Right ventricle myocardium superior (tissue), 1 donor: Measurements from ENCODE around the gene PHACTR1. TPM values are rescaled to one million over a fixed set of nuclear protein-coding genes. Genes with fewer than 3 reads are reported as not detected.

Experiments used
- ATAC-seq: fragments of 200-7000 bp; cut with Tn5 transposase; one replicate; pipeline ENCODE4 v1.9.1; 2020; ENCODE audit warnings: mild to moderate bottlenecking; ENCODE audit not compliant: poor library complexity
- DNase-seq: peaks from one replicate; pipeline ENCODE4 v3.0.0-alpha.2; 2020
- intact Hi-C: fragments of 100-400 bp; cut with DNase I; formaldehyde crosslinking; loops from one replicate; pipeline ENCODE4 v1.11.2; 2022
- total RNA-seq: library from RNA; stranded (reverse); fragmentation: NEBNext Ultra II Directional; extraction: Animal tissue kit (Norgen Biotek cat#: 25700); gene quantifications from one replicate; pipeline ENCODE4 v1.2.1, GENCODE V29; 2021
- donor health status: DM: no; HTN: yes; CAD: no; lungs with severe emphysema.

PHACTR1 gene
- total RNA-seq, 1 donor from 2014 or later, result 114 TPM

DNA sequence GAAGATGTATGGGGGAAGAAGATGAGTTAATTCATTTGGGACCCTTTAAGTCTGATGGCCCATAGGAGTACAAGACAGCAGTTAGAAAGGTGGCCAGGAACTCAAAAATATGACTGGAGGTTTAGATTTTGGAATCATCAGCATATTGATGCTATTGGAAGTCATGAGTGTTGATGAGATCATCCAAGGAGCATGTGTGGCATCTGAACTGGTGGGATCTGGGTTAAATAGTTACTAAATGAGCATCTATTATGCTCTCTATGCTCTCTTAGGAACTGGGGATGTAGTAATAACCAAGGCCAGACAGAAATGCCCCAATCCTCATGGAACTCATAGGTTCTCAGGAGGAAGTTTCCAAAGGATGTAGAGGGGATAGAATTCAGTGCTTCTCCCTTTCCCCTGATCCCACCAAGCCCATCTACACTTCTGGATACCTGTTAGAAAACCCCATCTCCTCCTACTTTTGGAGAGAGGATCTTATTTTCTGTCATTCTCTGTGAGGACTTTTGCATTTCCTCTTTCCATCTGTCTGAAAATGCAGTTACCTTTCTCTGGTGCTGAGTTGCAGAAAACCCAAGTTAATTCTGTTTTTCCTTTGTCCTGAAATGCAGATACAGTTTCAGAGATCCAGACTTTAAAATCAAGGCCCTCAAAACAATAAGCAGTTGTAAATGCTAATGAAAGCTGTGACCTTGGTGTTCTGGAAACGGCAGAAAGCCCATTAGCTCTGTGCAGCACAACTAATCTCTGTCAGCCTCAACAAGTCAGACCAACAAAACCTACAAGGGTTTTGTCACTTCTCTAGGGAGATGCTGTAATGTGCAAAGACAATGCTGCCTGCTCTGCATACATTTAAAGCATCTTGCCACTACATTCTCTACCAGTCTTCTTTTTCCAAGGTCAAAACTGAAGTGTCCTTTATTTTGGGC, 546.0 kb downstream of the PHACTR1 start:
- DNase-seq, result no peak
- ATAC-seq, result no peak
- intact Hi-C loops, result no loop called here

- DNase-seq (no peak), ATAC-seq (no peak)
- intact Hi-C loops, result no loop called here
These were observed 547.1 kb downstream of the PHACTR1 start for GRCh38 chr6:13263669-13264068.

- intact Hi-C loops, result no loop called here
- ATAC-seq (no peak), DNase-seq (no peak)
These were observed 550.6 kb downstream of the PHACTR1 start for GRCh38 chr6:13267142-13267651.

- no peak for DNase-seq
- peak; percentile 62 for ATAC-seq
- intact Hi-C loops, result no loop called here
These were observed 552.4 kb downstream of the PHACTR1 start for GRCh38 chr6:13268913-13269518.

DNA sequence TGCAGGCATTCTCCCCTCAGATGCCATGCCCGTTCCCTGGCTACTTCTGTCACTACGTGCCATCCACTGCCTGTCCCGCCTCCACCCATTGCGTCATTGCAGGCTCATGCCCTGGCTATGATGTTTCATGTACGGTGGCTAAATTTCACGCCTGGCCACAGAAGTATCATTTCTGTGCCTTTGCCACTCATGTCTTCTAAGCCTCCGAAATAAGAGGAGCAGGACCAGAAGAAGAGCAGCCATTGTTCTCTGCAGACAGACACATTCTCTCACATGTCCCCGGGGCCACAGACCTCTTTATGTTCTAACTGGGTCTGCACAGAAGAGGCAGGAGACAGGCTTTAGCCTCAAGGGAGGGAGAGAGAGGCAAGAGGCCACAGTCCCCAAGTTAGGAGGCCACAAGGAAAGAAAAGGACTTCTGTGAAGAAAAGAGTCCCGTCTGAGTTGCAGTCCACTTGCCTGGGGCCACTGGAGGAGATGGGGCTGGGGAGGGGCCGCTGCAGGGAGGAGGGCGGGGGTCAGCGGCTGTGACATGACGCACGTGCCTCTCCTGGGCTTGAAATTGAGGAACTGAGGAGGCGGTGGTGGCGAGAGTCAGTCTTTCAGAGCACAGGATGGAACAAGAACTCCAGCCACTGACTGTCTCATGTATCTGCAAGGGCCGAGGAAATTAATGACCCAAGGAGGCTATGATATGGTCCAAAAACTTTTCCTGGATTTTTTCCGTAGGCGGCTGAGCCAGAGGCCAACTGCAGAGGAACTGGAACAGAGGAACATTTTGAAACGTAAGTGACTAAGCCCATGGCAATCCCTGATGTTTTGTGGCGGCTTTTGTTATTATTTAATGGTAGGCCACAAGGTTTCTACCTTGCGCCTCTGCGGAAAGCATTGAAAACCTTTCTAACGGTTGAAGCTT, 555.8 kb downstream of the PHACTR1 start:
- intact Hi-C loops, result no loop called here
- ATAC-seq (peak; percentile 32), DNase-seq (peak; percentile 76)

GRCh38 chr6:13273202-13273930, 556.8 kb downstream of the PHACTR1 start:
- no peak for DNase-seq
- ATAC-seq, result no peak
- intact Hi-C loops, result no loop called here

- DNase-seq (peak; percentile 54), ATAC-seq (no peak)
- intact Hi-C loops, result no loop called here
These were observed 557.6 kb downstream of the PHACTR1 start for GRCh38 chr6:13273931-13274706.

DNA sequence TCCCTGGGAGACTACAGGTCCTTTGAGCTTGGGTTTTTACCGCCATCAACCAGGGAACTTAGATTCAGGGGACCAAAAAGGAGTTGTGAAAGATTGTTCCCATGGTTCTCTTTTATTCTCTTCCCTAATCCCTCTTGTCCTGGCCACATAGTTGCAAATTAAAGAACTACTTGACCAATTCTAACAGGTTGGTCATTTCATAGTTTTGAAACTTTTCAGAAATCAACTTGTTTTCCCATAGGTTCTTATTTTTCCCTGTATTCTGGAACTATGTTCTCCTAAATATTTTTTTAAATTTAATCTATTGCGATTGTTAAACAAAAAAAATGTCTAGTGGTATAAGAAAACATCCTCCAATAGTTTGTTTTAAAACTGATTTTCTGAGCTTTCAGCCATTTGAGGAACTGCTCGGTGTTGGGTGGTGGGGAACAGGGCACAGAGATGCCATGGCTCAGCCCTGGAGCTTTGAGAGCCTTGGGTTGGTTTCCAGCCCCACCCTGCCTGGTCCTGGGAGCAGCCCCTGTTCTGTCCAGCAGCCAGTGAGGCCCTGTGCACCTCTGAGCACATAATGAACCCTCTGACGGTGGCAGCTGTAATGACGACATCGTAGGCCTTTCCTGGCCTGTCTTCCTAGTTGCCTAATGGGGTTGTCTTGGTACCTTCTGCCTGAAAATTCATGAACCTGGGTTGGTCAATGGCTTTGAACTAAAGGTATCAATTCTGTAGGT, 558.3 kb downstream of the PHACTR1 start:
- no peak for DNase-seq
- intact Hi-C loops, result no loop called here
- no peak for ATAC-seq

DNA sequence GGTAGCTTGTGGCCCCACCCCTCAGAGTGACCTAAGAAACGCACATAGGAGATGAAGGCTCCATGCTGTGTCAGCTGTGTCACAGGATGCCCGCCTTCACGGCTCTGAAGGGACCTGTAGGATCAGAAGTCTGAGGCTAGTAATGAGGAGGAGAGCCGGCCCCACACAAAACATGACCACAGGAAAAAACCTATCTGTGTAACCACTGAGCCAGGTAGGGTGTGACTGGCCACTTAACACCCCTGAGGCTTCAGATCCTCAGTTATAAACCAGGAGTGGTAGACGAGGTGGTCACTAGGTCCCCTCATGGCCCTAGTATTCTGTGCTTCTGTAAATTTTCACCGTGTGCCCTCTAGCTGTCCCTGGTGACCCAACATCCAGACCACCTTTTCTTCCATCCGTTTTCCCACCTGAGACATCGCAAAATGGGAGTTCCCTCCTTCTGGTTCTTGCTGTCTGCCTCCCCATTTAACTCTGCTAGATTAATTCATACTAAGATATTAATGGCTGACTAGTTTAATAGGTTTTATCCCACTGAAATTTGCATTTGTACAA, 558.9 kb downstream of the PHACTR1 start:
- DNase-seq (no peak), ATAC-seq (no peak)
- intact Hi-C loops, result no loop called here

- intact Hi-C loops, result no loop called here
- no peak for DNase-seq
- ATAC-seq, result no peak
These were observed 560.7 kb downstream of the PHACTR1 start for GRCh38 chr6:13277231-13277630.

GRCh38 chr6:13278164-13278563, 561.6 kb downstream of the PHACTR1 start:
- intact Hi-C loops, result no loop called here
- peak; percentile 49 for ATAC-seq
- no peak for DNase-seq

DNA sequence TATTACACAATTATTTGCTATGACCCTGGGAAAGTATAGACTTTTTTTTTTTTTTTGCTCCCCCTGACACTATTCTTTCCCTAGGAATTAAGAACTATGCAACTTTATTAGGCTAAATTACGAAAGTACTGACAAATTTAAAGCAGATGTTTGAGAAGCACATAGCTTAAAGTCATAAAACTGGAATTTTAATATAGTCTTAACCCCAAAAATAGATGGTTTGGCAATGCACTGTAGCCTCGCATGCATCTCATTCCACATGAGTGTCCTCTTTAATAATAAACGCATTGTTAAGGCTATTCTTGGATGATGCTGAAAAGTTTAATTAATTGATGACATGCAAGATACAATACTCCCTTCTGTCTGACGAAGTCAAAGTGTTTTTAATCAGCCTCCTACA, 562.4 kb downstream of the PHACTR1 start:
- no peak for DNase-seq
- ATAC-seq, result peak; percentile 23
- intact Hi-C loops, result no loop called here

- DNase-seq, result no peak
- intact Hi-C loops, result no loop called here
- no peak for ATAC-seq
These were observed 563.7 kb downstream of the PHACTR1 start for GRCh38 chr6:13280254-13280653.

GRCh38 chr6:13281686-13282085, 565.1 kb downstream of the PHACTR1 start:
- ATAC-seq (no peak), DNase-seq (no peak)
- intact Hi-C loops, result no loop called here

GRCh38 chr6:13282393-13283069, 566.0 kb downstream of the PHACTR1 start:
- intact Hi-C loops, result no loop called here
- no peak for DNase-seq
- ATAC-seq, result no peak

DNA sequence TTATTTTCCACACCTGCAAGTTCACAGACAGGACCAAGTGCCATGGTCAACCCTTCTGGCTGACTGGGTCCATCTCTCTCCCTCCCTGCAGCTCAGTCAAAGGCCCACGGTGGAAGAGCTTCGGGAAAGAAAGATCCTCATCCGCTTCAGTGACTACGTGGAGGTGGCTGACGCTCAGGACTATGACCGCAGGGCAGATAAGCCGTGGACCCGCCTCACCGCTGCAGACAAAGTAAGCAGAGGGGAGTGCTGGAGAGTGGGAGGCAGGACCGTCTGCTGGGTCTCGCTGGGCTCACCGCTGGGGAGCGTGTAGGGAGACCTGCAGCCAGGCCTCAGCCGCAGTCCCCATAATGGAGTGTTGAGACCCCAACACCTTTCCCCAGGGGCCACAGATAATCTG, 566.8 kb downstream of the PHACTR1 start:
- ATAC-seq, result no peak
- DNase-seq, result no peak
- intact Hi-C loops, result no loop called here
